ENCODE measurements around the gene TBC1D22A. TPM values are rescaled to one million over a fixed set of nuclear protein-coding genes. Genes with fewer than 3 reads are reported as not detected.

The TBC1D22A gene
- total RNA-seq, 4 donors from 2014 or later, result 18.8 to 25.2 (median 23.1) TPM

DNA sequence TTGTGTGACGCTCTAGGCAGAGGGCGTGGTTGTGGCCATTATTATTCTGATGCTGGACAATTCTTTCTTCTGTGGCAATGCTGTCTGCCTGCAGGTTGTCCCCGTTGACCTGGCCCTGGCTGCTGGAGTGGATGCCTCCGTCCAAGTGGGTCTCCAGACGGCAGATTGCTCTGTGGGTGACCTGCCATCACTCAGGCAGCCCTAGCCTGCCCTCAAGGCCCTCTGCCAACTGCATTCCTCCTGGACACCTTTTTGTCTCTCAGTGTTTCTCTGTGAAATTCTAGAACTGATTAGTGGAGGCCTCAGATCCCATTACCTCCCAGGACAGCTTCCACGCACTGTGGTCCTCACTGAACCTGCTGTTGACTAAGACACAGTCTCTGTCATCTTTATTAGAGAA is 86.7 kb downstream of the TBC1D22A start:
- no peaks in the 10 kb centered on the region for H3K27me3 ChIP-seq
- ATAC-seq, result peak in 1 of 2 donors; percentile 34
- DNase-seq, result no peak
- H3K36me3 ChIP-seq, result peaks cover 0 to 4% of the 10 kb centered on the region in 2 donors
- H3K27ac ChIP-seq, result no peak overlapping the region
- intact Hi-C loops (cut with DNase I; ENCODE audit: low total_unique reads) (no loop called here), in situ Hi-C loops (cut with MboI; ENCODE audit: low sequenced_read_pairs in 4 of 4) (no loop called here)
- no peaks in the 10 kb centered on the region for H3K9me3 ChIP-seq
- H3K4me3 ChIP-seq, result no peak overlapping the region
- H3K4me1 ChIP-seq, result peaks cover 4 to 14% of the 10 kb centered on the region in 2 donors
- TF ChIP-seq CTCF (IDR thresholded peaks at IDR 0.05 in 4 of 5, conservative IDR thresholded peaks at IDR 0.05 in 1 of 5) (no peak), POLR2A (IDR thresholded peaks at IDR 0.05) (no peak)

- in situ Hi-C loops (cut with MboI; ENCODE audit: low sequenced_read_pairs in 4 of 4), result no loop called here
- no peak for ATAC-seq
- no peak for TF ChIP-seq CTCF (IDR thresholded peaks at IDR 0.05 in 4 of 5, conservative IDR thresholded peaks at IDR 0.05 in 1 of 5)
- no peak for TF ChIP-seq POLR2A (IDR thresholded peaks at IDR 0.05)
- Histone ChIP-seq H3K36me3 (peaks cover 0 to 4% of the 10 kb centered on the region in 2 donors), H3K27ac (no peak overlapping the region), H3K4me3 (no peak overlapping the region), H3K27me3 (no peaks in the 10 kb centered on the region), H3K4me1 (peaks cover 4 to 15% of the 10 kb centered on the region in 2 donors), H3K9me3 (no peaks in the 10 kb centered on the region)
- DNase-seq, result no peak
- intact Hi-C loops (cut with DNase I; ENCODE audit: low total_unique reads), result no loop called here
These were observed 87.5 kb downstream of the TBC1D22A start for GRCh38 chr22:46849951-46850350.

- Histone ChIP-seq H3K27me3 (no peaks in the 10 kb centered on the region), H3K4me3 (no peak overlapping the region), H3K4me1 (peaks cover 4 to 5% of the 10 kb centered on the region in 2 donors), H3K36me3 (peaks cover 0 to 4% of the 10 kb centered on the region in 2 donors), H3K27ac (no peak overlapping the region), H3K9me3 (no peaks in the 10 kb centered on the region)
- ATAC-seq (no peak), DNase-seq (no peak)
- intact Hi-C loops (cut with DNase I; ENCODE audit: low total_unique reads), result no loop called here
- in situ Hi-C loops (cut with MboI; ENCODE audit: low sequenced_read_pairs in 4 of 4), result no loop called here
- TF ChIP-seq POLR2A (IDR thresholded peaks at IDR 0.05), result no peak
- TF ChIP-seq CTCF (IDR thresholded peaks at IDR 0.05 in 4 of 5, conservative IDR thresholded peaks at IDR 0.05 in 1 of 5), result no peak
These were observed 88.9 kb downstream of the TBC1D22A start for GRCh38 chr22:46851311-46851710.

DNA sequence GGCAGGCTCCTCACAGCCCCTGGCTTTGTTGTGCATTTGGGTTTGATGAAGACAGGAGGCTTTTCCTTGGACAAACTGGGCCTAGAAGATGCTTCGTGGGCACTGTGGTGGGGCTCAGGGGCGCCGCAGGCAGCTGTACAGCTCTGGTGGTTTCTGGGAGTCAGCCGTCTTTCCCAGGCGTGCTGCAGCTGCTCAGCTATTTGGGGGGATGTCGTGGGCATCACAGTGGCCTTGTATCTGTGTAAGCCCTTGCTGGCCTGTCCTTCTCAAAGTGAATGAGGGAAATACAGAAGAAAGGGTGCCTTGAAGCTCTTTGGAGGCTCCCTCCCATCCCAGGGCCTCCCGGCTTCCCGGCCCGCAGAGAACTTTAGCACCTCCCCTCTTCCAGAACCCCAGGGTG is 89.5 kb downstream of the TBC1D22A start:
- H3K27me3 ChIP-seq, result no peaks in the 10 kb centered on the region
- intact Hi-C loops (cut with DNase I; ENCODE audit: low total_unique reads) (no loop called here), in situ Hi-C loops (cut with MboI; ENCODE audit: low sequenced_read_pairs in 4 of 4) (no loop called here)
- peaks cover 4 to 5% of the 10 kb centered on the region in 2 donors for H3K4me1 ChIP-seq
- TF ChIP-seq POLR2A (IDR thresholded peaks at IDR 0.05), result no peak
- TF ChIP-seq CTCF (IDR thresholded peaks at IDR 0.05 in 4 of 5, conservative IDR thresholded peaks at IDR 0.05 in 1 of 5), result no peak
- DNase-seq (no peak), ATAC-seq (no peak)
- no peak overlapping the region for H3K27ac ChIP-seq
- no peak overlapping the region for H3K4me3 ChIP-seq
- H3K36me3 ChIP-seq, result peaks cover 0 to 4% of the 10 kb centered on the region in 2 donors
- H3K9me3 ChIP-seq, result no peaks in the 10 kb centered on the region

GRCh38 chr22:46852771-46853170 is 90.3 kb downstream of the TBC1D22A start:
- peaks cover 0 to 4% of the 10 kb centered on the region in 2 donors for H3K36me3 ChIP-seq
- H3K4me1 ChIP-seq, result peaks cover 6 to 7% of the 10 kb centered on the region in 2 donors
- DNase-seq, result no peak
- H3K27ac ChIP-seq, result no peak overlapping the region
- in situ Hi-C loops (cut with MboI; ENCODE audit: low sequenced_read_pairs in 4 of 4) (no loop called here), intact Hi-C loops (cut with DNase I; ENCODE audit: low total_unique reads) (no loop called here)
- ATAC-seq, result no peak
- H3K9me3 ChIP-seq, result no peaks in the 10 kb centered on the region
- no peaks in the 10 kb centered on the region for H3K27me3 ChIP-seq
- TF ChIP-seq POLR2A (IDR thresholded peaks at IDR 0.05), result no peak
- no peak for TF ChIP-seq CTCF (IDR thresholded peaks at IDR 0.05 in 4 of 5, conservative IDR thresholded peaks at IDR 0.05 in 1 of 5)
- no peak overlapping the region for H3K4me3 ChIP-seq

Measured in gastrocnemius medialis (tissue), 4 donors.